IMR-90 (cell line): ENCODE measurements around the gene SDHAF1. TPM values are rescaled to one million over a fixed set of nuclear protein-coding genes. Genes with fewer than 3 reads are reported as not detected.

Experiments used
- ATAC-seq: fragments of 200-7000 bp; cut with Tn5 transposase; 2 replicates; pipeline ENCODE4 v1.9.1; 2020; ENCODE audit warnings: low read depth, mild to moderate bottlenecking, moderate library complexity
- BruUV-seq: library from RNA; stranded (reverse); fragments of 400-500 nt; replicated peaks from 2 replicates; lab custom pipeline; 2021; lab: Mats Ljungman, UMichigan
- CTCF ChIA-PET: fragments of 300-600 bp; formaldehyde crosslinking; extraction: SDS; loops from one replicate; lab custom pipeline; 2021; ENCODE audit warnings: antibody characterized with exemption; lab: Yijun Ruan, JAX
- POLR2A ChIA-PET: fragments of 300-600 bp; sonication (Branson Sonifier 250); formaldehyde crosslinking; loops from one replicate; lab custom pipeline; 2022; ENCODE audit warnings: antibody characterized with exemption; ENCODE audit not compliant: unreplicated experiment; lab: Charles Lee
- DNase-seq: peaks from one replicate; pipeline ENCODE4 v3.0.0; 2013
- H2AFZ ChIP-seq: replicated peaks from 2 replicates; pipeline ENCODE3; 2013; ENCODE audit warnings: low read length, mild to moderate bottlenecking; ENCODE audit not compliant: poor library complexity
- H2AK5ac ChIP-seq: 2 replicates; pipeline ENCODE4 v1.6.1; 2013; ENCODE audit warnings: low read depth, low read length, inconsistent platforms
- H2AK9ac ChIP-seq: replicated peaks from 2 replicates; pipeline ENCODE3; 2013; ENCODE audit warnings: mild to moderate bottlenecking, low read depth, low read length, moderate library complexity; ENCODE audit not compliant: poor library complexity
- H2BK120ac ChIP-seq: 2 replicates; pipeline ENCODE4 v1.6.1; 2013; ENCODE audit warnings: low read depth, low read length, inconsistent platforms
- H2BK15ac ChIP-seq: 3 replicates; pipeline ENCODE4 v1.6.1; 2013; ENCODE audit warnings: low read depth, low read length, inconsistent platforms
- H2BK20ac ChIP-seq: 2 replicates; pipeline ENCODE4 v1.6.1; 2013; ENCODE audit warnings: low read depth, mild to moderate bottlenecking, inconsistent platforms, low read length, moderate library complexity
- H2BK5ac ChIP-seq: 2 replicates; pipeline ENCODE4 v1.6.1; 2013; ENCODE audit warnings: mild to moderate bottlenecking, low read depth, low read length, inconsistent platforms; ENCODE audit not compliant: poor library complexity, severe bottlenecking
- H3K14ac ChIP-seq: replicated peaks from 2 replicates; pipeline ENCODE4 v1.6.1; 2013; ENCODE audit warnings: low read depth, low read length, inconsistent platforms
- H3K18ac ChIP-seq: 2 replicates; pipeline ENCODE4 v1.6.1; 2013; ENCODE audit warnings: low read depth, low read length, control low read depth
- H3K23ac ChIP-seq: 2 replicates; pipeline ENCODE4 v1.6.1; 2013; ENCODE audit warnings: low read depth, low read length, inconsistent platforms
- H3K27ac ChIP-seq: 2 replicates; pipeline ENCODE4 v1.5.1; 2013; ENCODE audit warnings: mild to moderate bottlenecking, control low read depth, low read length; ENCODE audit not compliant: insufficient read depth
- H3K27me3 ChIP-seq: 2 replicates; pipeline ENCODE4 v1.6.1; 2013; ENCODE audit warnings: low read length; ENCODE audit not compliant: control insufficient read depth, insufficient read depth
- H3K36me3 ChIP-seq: 2 replicates; pipeline ENCODE4 v1.6.1; 2013; ENCODE audit warnings: low read length, mixed read lengths; ENCODE audit not compliant: control insufficient read depth, insufficient read depth
- H3K4ac ChIP-seq: 2 replicates; pipeline ENCODE4 v1.6.1; 2013; ENCODE audit warnings: low read depth, low read length, inconsistent platforms
- H3K4me1 ChIP-seq: 2 replicates; pipeline ENCODE4 v1.6.1; 2013; ENCODE audit warnings: low read length, mixed read lengths; ENCODE audit not compliant: control insufficient read depth, insufficient read depth
- H3K4me2 ChIP-seq: 2 replicates; pipeline ENCODE4 v1.6.1; 2013; ENCODE audit warnings: low read depth, mild to moderate bottlenecking, control low read depth, low read length, moderate library complexity
- H3K4me3 ChIP-seq: 2 replicates; pipeline ENCODE4 v1.5.1; 2013; ENCODE audit warnings: low read depth, mild to moderate bottlenecking, control low read depth, low read length, moderate library complexity; ENCODE audit not compliant: insufficient read depth
- H3K56ac ChIP-seq: 2 replicates; pipeline ENCODE4 v1.6.1; 2013; ENCODE audit warnings: low read length, inconsistent platforms; ENCODE audit not compliant: insufficient read depth; ENCODE audit errors: extremely low read depth
- H3K79me1 ChIP-seq, 2 experiments: 2 replicates each; pipeline ENCODE4 v1.6.1; 2013; ENCODE audit warnings: low read length in 2 of 2, inconsistent platforms in 1 of 2, low read depth in 1 of 2
- H3K9ac ChIP-seq: 2 replicates; pipeline ENCODE4 v1.6.1; 2013; ENCODE audit warnings: low read depth, low read length, control low read depth
- H3K9me1 ChIP-seq: 2 replicates; pipeline ENCODE4 v1.6.1; 2013; ENCODE audit warnings: low read length, inconsistent platforms; ENCODE audit not compliant: insufficient read depth
- H3K9me3 ChIP-seq: 2 replicates; pipeline ENCODE4 v1.6.1; 2013; ENCODE audit warnings: low read length; ENCODE audit not compliant: control insufficient read depth, insufficient read depth
- H4K20me1 ChIP-seq: 2 replicates; pipeline ENCODE4 v1.6.1; 2013; ENCODE audit warnings: low read length, inconsistent platforms; ENCODE audit not compliant: insufficient read depth
- H4K5ac ChIP-seq: 2 replicates; pipeline ENCODE4 v1.6.1; 2013; ENCODE audit warnings: mild to moderate bottlenecking, low read depth, low read length, control low read depth
- H4K8ac ChIP-seq, 2 experiments: 2 replicates each; pipeline ENCODE4 v1.6.1; 2013; ENCODE audit warnings: low read depth in 2 of 2, low read length in 2 of 2, control low read depth in 1 of 2, inconsistent platforms in 1 of 2
- H4K91ac ChIP-seq: 2 replicates; pipeline ENCODE4 v1.6.1; 2013; ENCODE audit warnings: low read depth, low read length, inconsistent platforms; ENCODE audit not compliant: insufficient read depth
- ELK1 ChIP-seq: fragments of 150-350 bp; IDR thresholded peaks from 2 replicates; pipeline ENCODE4 v1.6.1; 2016; ENCODE audit warnings: low read depth, mild to moderate bottlenecking, low read length, moderate library complexity, borderline replicate concordance
- MAZ ChIP-seq: IDR thresholded peaks from 2 replicates; pipeline ENCODE4 v1.6.1; 2012; ENCODE audit warnings: low read depth, mild to moderate bottlenecking, low read length, improper control_type of control experiment, moderate library complexity, borderline replicate concordance
- RFX5 ChIP-seq: IDR thresholded peaks from 2 replicates; pipeline ENCODE4 v1.8.0; 2012; ENCODE audit warnings: low read depth, mild to moderate bottlenecking, low read length, moderate library complexity
- WGBS, 2 experiments: methylation state at CpG; one replicate each; pipeline versions ENCODE4 v1.1.5 to v1.1.7; 2013; ENCODE audit warnings: missing lambda C conversion rate in 2 of 2; ENCODE audit not compliant: insufficient read length in 1 of 2; ENCODE audit errors: extremely low coverage in 2 of 2; 5-methylcytosine and 5-hydroxymethylcytosine counted together
- dilution Hi-C: fragments of 300-500 bp; cut with HindIII; formaldehyde crosslinking; loops from one replicate; pipeline ENCODE4 v1.14.3; 2018; ENCODE audit warnings: low sequenced_read_pairs; ENCODE audit not compliant: unreplicated experiment
- in situ Hi-C: fragments of 300-500 bp; cut with MboI; formaldehyde crosslinking; loops from 3 replicates; pipeline ENCODE4 v1.14.3; 2019; ENCODE audit warnings: low sequenced_read_pairs, inconsistent platforms, mixed read lengths
- intact Hi-C: fragments of 100-400 bp; cut with micrococcal nuclease; formaldehyde crosslinking; loops from 2 replicates; pipeline ENCODE4 v1.10.0; 2022
- polyA plus RNA-seq, 3 experiments: library from polyadenylated mRNA; depleted of rRNA; stranded (reverse); fragments of >200 nt; gene quantifications; 2 replicates each; pipeline ENCODE4 v1.2.3, GENCODE V29; 2012; ENCODE audit warnings: low replicate concordance in 1 of 3
- total RNA-seq: library from RNA; depleted of rRNA; stranded (reverse); fragments of >200 nt; gene quantifications from 2 replicates; pipeline ENCODE4 v1.2.3, GENCODE V29; 2012

SDHAF1 gene
- total and polyA plus RNA-seq, 2 of the 4 experiments (the other 2 are of a cell fraction), result 4.8 to 9.9 TPM

- no TSS peak for BruUV-seq
- Histone ChIP-seq H3K9me1 (peaks cover 7% of the 10 kb centered on the region; the same call in 1 of the 2 replicates), H3K9ac (no peak overlapping the region), H3K9me3 (no peaks in the 10 kb centered on the region), H2AK9ac (no peak overlapping the region), H3K56ac (no peak overlapping the region), H3K36me3 (peaks cover 5% of the 10 kb centered on the region; the same call in 1 of the 2 replicates), H2BK20ac (no peak overlapping the region), H4K5ac (no peak overlapping the region), H3K4me1 (no peaks in the 10 kb centered on the region), H2AFZ (no peak overlapping the region), H2AK5ac (no peak overlapping the region), H4K91ac (no peak overlapping the region), H2BK5ac (no peak overlapping the region), H3K27me3 (peaks cover 4% of the 10 kb centered on the region; the same call in 1 of the 2 replicates), H2BK15ac (no peak overlapping the region), H3K79me1 (no peaks in the 10 kb centered on the region), H4K8ac (no peak overlapping the region), H3K18ac (no peak overlapping the region), H2BK120ac (no peak overlapping the region), H3K23ac (no peak overlapping the region), H4K20me1 (peaks cover 7% of the 10 kb centered on the region), H3K4me3 (no peak overlapping the region), H3K4me2 (no peak overlapping the region), H3K4ac (no peak overlapping the region), H3K27ac (no peak overlapping the region), H3K14ac (no peak overlapping the region)
- ATAC-seq (no peak), DNase-seq (no peak)
- intact Hi-C loops, result no loop called here
- dilution Hi-C loops, result no loop called here
- in situ Hi-C loops, result no loop called here
- WGBS, 2 experiments, result 100% methylated on average over 1 of the region's 4 CpGs; no CpG with 5 or more reads in 1 of the 2 experiments
- POLR2A ChIA-PET, result no interaction called here
- TF ChIP-seq RFX5, result no peak
- no peak for TF ChIP-seq MAZ
- TF ChIP-seq ELK1, result no peak
- CTCF ChIA-PET, result no interaction called here
Measured at GRCh38 chr19:35946203-35946602, 48.8 kb upstream of the SDHAF1 start.
